OCI-LY3 (cell line): ENCODE data around the gene IL36A.

Experiments
- H2AFZ ChIP-seq: fragments of 200-600, 300-600 bp; shearing (Covaris generic); 2 replicates; pipeline ENCODE4 v1.6.0; 2014; ENCODE audit warnings: antibody characterized with exemption, low read depth, low read length
- H3K27ac ChIP-seq: fragments of 200-600, 300-600 bp; sonication (generic); 2 replicates; pipeline ENCODE4 v1.5.1; 2014; ENCODE audit warnings: mild to moderate bottlenecking, low read length, moderate library complexity, mixed read lengths
- H3K27me3 ChIP-seq: fragments of 200-600, 300-600 bp; sonication (generic); 2 replicates; pipeline ENCODE4 v1.6.1; 2014; ENCODE audit warnings: low read depth, low read length, mixed read lengths
- H3K36me3 ChIP-seq: fragments of 200-600, 300-600 bp; sonication (generic); replicated peaks from 2 replicates; pipeline ENCODE3; 2014; ENCODE audit warnings: low read depth, low read length, mixed read lengths
- H3K4me1 ChIP-seq: fragments of 300-600, 200-600 bp; sonication (generic); 2 replicates; pipeline ENCODE4 v1.6.1; 2014; ENCODE audit warnings: low read length, mixed read lengths
- H3K4me2 ChIP-seq: fragments of 200-600, 300-600 bp; sonication (generic); 2 replicates; pipeline ENCODE4 v1.6.1; 2014; ENCODE audit warnings: low read length, mixed read lengths
- H3K4me3 ChIP-seq: fragments of 300-600, 200-600 bp; sonication (generic); 2 replicates; pipeline ENCODE4 v1.5.1; 2014; ENCODE audit warnings: antibody characterized with exemption, mild to moderate bottlenecking, low read length, moderate library complexity
- H3K79me2 ChIP-seq: fragments of 300-600, 200-600 bp; shearing (Covaris generic); 2 replicates; pipeline ENCODE4 v1.6.1; 2014; ENCODE audit warnings: mild to moderate bottlenecking, low read length, mixed read lengths
- H3K9ac ChIP-seq: fragments of 300-600, 200-600 bp; shearing (Covaris generic); 2 replicates; pipeline ENCODE4 v1.6.0; 2014; ENCODE audit warnings: mild to moderate bottlenecking, low read length, moderate library complexity
- H3K9me3 ChIP-seq: fragments of 200-600, 300-600 bp; shearing (Covaris generic); 2 replicates; pipeline ENCODE4 v1.6.1; 2014; ENCODE audit warnings: low read length, mixed read lengths; ENCODE audit not compliant: insufficient read depth
- H4K20me1 ChIP-seq: fragments of 200-600, 300-600 bp; sonication (generic); 2 replicates; pipeline ENCODE4 v1.6.1; 2016; ENCODE audit warnings: low read length, mixed read lengths; ENCODE audit not compliant: insufficient read depth
- EZH2phosphoT487 ChIP-seq: fragments of 200-600 bp; shearing (Covaris generic); IDR thresholded peaks from 2 replicates; pipeline ENCODE4 v1.6.1; 2018; ENCODE audit warnings: antibody characterized with exemption, mixed run types, low read depth
- TF ChIP-seq, protein P1 (sequence below): fragments of 200-600, 300-600 bp; sonication (generic); IDR thresholded peaks from 2 replicates; pipeline ENCODE4 v1.5.1; 2014; ENCODE audit warnings: antibody characterized with exemption, low read length, low read depth

The IL36A gene, protein sequence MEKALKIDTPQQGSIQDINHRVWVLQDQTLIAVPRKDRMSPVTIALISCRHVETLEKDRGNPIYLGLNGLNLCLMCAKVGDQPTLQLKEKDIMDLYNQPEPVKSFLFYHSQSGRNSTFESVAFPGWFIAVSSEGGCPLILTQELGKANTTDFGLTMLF

DNA sequence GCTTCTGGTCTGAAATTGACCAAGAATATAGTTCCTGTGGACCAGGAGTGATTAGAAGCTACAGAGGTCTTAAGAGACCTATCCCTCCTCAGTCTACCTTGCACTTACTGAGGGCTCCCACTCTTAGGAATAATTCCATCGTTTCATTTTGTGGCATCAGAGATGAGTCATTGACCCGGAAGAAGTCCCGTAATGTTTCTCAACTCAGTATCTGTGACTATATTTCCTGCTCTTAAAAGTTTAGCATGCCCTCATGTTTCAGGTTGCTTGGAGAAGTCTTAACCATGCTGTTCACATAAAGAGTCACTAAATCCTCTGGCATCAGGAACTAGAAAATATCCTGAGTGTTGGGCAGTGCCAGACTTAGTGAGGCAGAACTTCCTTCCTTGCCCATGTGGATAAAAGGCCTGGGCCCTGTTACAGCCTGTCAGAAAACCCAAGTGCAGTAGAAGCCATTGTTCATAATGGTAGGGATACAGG is at the start of gene IL36A:
Gene IL36A, plus strand, starts transcription at position 430 of the 480 bp plus-strand sequence. CDS start 413 bp downstream, outside the sequence.
- Histone ChIP-seq H3K36me3 (peaks cover 4% of the 10 kb centered on the region), H2AFZ (no peak within 1 kb of the TSS), H3K27ac (no peak within 1 kb of the TSS), H3K9ac (no peak within 1 kb of the TSS), H3K4me2 (no peak within 1 kb of the TSS), H3K4me3 (no peak within 1 kb of the TSS), H3K4me1 (peaks cover 5% of the 10 kb centered on the region), H3K9me3 (peaks cover 11% of the 10 kb centered on the region), H3K79me2 (no peaks in the 10 kb centered on the region), H4K20me1 (no peaks in the 10 kb centered on the region), H3K27me3 (no peaks in the 10 kb centered on the region)
- TF ChIP-seq, protein P1, sequence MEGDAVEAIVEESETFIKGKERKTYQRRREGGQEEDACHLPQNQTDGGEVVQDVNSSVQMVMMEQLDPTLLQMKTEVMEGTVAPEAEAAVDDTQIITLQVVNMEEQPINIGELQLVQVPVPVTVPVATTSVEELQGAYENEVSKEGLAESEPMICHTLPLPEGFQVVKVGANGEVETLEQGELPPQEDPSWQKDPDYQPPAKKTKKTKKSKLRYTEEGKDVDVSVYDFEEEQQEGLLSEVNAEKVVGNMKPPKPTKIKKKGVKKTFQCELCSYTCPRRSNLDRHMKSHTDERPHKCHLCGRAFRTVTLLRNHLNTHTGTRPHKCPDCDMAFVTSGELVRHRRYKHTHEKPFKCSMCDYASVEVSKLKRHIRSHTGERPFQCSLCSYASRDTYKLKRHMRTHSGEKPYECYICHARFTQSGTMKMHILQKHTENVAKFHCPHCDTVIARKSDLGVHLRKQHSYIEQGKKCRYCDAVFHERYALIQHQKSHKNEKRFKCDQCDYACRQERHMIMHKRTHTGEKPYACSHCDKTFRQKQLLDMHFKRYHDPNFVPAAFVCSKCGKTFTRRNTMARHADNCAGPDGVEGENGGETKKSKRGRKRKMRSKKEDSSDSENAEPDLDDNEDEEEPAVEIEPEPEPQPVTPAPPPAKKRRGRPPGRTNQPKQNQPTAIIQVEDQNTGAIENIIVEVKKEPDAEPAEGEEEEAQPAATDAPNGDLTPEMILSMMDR = no peak
- TF ChIP-seq EZH2phosphoT487 = no peak

DNA sequence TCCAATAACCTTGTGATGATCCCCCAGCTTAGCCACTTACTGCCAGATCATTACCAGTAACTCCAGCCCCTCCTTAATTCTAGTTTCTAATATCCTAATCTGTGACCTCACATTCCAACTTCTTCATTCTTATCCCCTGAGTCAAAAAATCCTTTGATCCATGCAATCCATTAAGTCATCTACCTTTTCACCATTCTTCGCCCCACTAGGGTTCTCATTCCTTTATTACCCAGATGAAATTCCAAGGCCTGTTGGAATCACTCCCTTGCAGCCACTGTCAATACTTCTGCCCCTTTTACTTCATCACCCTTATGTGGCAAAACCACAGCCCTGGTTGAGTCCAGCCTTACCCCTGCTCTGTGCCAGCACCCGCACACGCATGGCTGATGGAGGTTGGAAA is 47.7 kb upstream of the IL36A start:
- no peaks in the 10 kb centered on the region for H3K36me3 ChIP-seq
- H3K9ac ChIP-seq = no peak overlapping the region

DNA sequence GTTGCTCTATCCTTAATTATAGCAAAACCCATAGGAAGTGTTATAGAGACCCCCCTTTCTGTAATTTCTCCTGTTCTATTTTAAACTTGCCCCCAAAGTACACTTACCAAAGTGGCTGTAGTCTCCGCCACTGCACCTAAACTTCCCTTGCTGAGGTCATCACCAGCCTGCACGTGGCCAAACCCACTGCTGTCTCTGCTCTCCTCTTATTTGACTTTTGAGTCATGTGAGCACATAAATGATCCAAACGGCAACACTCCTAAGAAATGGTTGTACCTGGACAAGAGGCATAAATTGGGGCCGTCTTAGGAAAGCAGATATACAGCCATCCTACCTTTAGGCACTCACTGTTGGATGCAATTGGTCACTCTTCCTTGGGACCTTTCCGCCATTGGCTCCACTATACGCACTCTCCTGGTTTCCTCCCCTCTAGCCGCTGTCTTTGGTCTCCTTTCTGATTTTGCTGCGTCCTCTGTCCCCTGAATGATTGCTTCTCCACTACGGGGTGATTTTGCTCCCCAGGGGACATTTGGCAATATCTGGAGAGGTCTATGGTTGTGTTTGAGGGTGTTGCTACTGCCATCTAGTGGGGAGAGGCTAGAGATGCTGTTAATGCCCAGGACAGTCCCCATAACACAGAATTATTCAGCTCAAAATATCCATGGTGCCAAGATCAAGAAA is 46.7 kb upstream of the IL36A start:
- Histone ChIP-seq H3K27me3 (no peaks in the 10 kb centered on the region), H3K9me3 (no peaks in the 10 kb centered on the region), H4K20me1 (no peaks in the 10 kb centered on the region), H3K4me3 (0 out of 2 replicates have a peak overlapping the region, but pooled peaks have one; percentile 3), H3K4me1 (peaks cover 10% of the 10 kb centered on the region), H3K4me2 (peak overlapping the region; percentile 42), H3K27ac (no peak overlapping the region), H3K9ac (no peak overlapping the region), H2AFZ (0 out of 2 replicates have a peak overlapping the region, but pooled peaks have one; percentile 10), H3K79me2 (no peaks in the 10 kb centered on the region), H3K36me3 (no peaks in the 10 kb centered on the region)
- TF ChIP-seq, protein P1 = peak; percentile 75
- no peak for TF ChIP-seq EZH2phosphoT487

More for the DNA sequence above, 47.7 kb upstream of the IL36A start:
- Histone ChIP-seq H3K4me3 (no peak overlapping the region), H3K79me2 (no peaks in the 10 kb centered on the region), H3K9me3 (no peaks in the 10 kb centered on the region), H4K20me1 (no peaks in the 10 kb centered on the region), H3K27ac (no peak overlapping the region), H3K4me2 (no peak overlapping the region), H3K27me3 (0 out of 2 replicates have a peak, but pooled peaks cover 3% of the 10 kb centered on the region), H3K4me1 (peaks cover 10% of the 10 kb centered on the region), H2AFZ (no peak overlapping the region)
- TF ChIP-seq EZH2phosphoT487 = no peak
- TF ChIP-seq, protein P1 = no peak

DNA sequence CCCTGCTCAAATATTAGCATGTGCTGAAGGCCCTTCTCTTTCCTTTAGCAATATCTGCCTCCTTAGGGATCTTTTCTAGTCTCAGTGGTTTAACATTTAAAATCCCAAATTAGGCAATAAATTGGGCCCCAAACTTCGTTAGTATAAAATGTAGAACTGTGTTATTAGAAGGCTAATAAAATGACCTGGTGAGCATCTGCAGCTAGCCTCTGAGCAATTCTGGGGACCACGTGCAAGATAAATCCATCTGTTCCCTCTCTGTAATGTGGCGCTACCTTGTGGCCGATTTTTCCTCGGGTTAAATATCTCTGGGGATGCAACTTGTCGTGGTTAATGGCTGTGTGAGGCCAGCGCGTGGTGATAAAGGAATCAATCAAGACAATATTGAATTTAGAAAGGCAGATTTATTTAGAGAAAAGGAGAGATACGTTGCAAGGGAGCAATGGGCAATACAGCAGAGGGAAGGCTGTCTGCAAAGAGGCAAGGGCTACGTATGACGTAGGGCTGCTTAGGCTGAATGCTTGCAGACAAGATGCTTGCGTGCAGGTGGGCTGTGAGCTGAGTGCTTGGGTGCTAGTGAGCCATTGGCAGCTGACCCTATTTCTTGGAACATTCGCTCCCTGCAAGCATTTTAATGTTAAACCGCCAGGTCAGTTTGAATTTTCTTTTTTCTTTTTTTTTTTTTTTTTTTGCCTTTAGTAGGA is 46.0 kb upstream of the IL36A start:
- Histone ChIP-seq H3K4me3 (0 out of 2 replicates have a peak overlapping the region, but pooled peaks have one; percentile 3), H3K27ac (no peak overlapping the region), H3K4me1 (peaks cover 10% of the 10 kb centered on the region), H3K36me3 (no peaks in the 10 kb centered on the region), H4K20me1 (no peaks in the 10 kb centered on the region), H3K9ac (no peak overlapping the region), H2AFZ (no peak overlapping the region), H3K9me3 (no peaks in the 10 kb centered on the region), H3K79me2 (no peaks in the 10 kb centered on the region), H3K4me2 (peak overlapping the region; percentile 42), H3K27me3 (no peaks in the 10 kb centered on the region)
- TF ChIP-seq, protein P1 = peak; percentile 48
- TF ChIP-seq EZH2phosphoT487 = no peak
